HL-60/S4 (cell line): ENCODE measurements around the gene FAM171A1.
"Not testable (repeated sequence)": the region's sequence is repeated elsewhere in the genome, so short reads cannot be mapped to it uniquely, and the experiment has no call there.

Source experiments
- in situ Hi-C: fragments of 300-500 bp; cut with MboI; formaldehyde crosslinking; loops from 2 replicates; pipeline ENCODE4 v1.14.3; 2022; ENCODE audit warnings: low sequenced_read_pairs

FAM171A1 gene

GRCh38 chr10:15370856-15371701, at the start of gene FAM171A1:
Gene FAM171A1 (minus strand): TSS chr10:15371289. CDS start chr10:15371052, 237 bp downstream.
- in situ Hi-C loops = no loop called here

GRCh38 chr10:15420858-15421257, 49.8 kb upstream of the FAM171A1 start:
- in situ Hi-C loops = no loop called here

- in situ Hi-C loops = no loop called here
These were observed 48.3 kb upstream of the FAM171A1 start for GRCh38 chr10:15419279-15419874.

DNA sequence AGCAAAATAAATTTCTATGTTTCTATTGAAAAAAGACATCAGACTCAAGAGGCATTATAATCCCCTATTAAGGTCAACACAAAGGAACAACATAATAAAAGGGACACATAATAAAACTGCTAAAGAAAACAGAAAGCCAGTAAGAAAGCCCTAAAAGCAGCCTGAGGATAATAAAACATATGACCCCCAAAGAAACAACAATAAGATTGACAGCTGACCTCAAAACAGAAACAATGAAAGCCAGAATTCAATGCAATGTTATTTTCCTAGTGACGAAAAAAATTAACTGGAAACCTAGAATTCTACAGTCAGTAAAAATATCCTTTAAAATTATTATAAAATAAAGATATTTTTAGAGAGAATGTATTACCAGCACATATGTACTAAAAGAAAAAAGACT, 44.9 kb upstream of the FAM171A1 start:
- in situ Hi-C loops = no loop called here

- in situ Hi-C loops = no loop called here
These were observed 39.9 kb upstream of the FAM171A1 start for GRCh38 chr10:15411010-15411409.

DNA sequence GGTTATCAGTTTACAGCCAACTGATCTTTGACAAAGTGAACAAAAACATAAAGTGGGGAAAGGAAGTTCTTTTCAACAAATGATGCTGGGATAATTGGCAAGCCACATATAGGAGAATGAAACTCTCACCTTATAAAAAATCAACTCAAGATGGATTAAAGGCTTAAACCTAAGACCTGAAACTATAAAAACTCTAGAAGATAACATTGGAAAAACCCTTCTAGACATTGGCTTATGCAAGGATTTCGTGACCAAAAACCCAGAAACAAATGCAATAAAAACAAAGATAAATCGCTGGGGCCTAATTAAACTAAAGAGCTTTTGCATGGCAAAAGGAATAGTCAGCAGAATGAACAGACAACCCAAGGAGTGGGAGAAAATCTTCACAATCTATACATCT, 38.3 kb upstream of the FAM171A1 start:
- in situ Hi-C loops = not testable (repeated sequence)

- in situ Hi-C loops = no loop called here
These were observed 37.5 kb upstream of the FAM171A1 start for GRCh38 chr10:15408557-15408956.

- in situ Hi-C loops = no loop called here
These were observed 34.2 kb upstream of the FAM171A1 start for GRCh38 chr10:15405319-15405718.

- in situ Hi-C loops = no loop called here
These were observed 30.3 kb upstream of the FAM171A1 start for GRCh38 chr10:15401382-15401781.

DNA sequence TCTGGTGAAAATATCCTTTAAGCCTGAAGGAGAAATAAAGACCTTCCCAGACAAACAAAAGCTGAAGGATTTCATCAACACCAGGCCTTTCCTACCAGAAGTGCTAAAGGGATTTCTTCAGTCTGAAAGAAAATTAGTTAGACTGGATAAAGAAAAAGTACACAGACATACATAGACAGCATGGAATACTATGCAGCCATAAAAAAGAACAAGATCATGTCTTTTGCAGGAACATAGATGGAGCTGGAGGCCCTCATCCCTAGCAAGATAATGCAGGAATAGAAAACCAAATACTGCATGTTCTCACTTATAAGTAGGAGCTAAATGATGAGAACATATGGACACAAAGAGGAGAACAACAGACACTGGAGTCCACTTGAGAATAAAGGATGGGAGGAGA, 29.4 kb upstream of the FAM171A1 start:
- in situ Hi-C loops = not testable (repeated sequence)

- in situ Hi-C loops = no loop called here
These were observed 28.1 kb upstream of the FAM171A1 start for GRCh38 chr10:15399060-15399661.

GRCh38 chr10:15395935-15396334, 24.8 kb upstream of the FAM171A1 start:
- in situ Hi-C loops = no loop called here

DNA sequence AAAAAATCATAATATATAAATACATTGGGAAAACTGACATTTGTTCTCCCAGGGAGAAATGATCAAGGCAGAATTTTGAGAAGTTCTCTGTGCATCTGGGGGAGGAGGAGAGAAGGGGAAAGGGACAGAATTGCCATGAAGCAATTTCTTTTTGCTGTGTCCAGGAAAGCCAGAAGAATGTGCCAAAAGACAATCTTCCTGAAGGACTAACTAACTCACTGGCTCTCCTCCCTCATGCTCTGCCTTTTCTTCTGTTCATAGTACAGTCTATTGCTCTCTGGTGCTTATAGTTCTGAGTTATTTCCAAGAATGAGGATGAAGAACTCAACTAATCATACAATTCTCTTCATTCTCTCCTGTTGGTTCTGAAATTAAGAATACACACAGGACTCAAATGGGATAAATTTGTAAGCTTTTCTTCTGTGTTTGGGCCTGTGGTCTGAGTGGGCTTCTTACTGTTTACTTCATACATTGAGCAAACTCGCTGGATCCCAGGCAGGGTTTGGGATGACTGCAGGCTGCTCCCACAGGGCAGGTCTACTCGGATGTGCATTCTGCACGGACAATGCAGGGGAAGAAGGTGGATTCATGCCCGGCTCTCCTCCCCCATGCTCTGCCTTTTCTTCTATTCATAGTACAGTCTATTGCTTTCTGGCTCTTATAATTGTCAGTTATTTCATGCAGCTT, 22.2 kb upstream of the FAM171A1 start:
- in situ Hi-C loops = no loop called here

- in situ Hi-C loops = no loop called here
These were observed 20.4 kb upstream of the FAM171A1 start for GRCh38 chr10:15391491-15391890.

- in situ Hi-C loops = not testable (repeated sequence)
These were observed 17.1 kb upstream of the FAM171A1 start for GRCh38 chr10:15388172-15388571.

GRCh38 chr10:15387021-15387420, 15.9 kb upstream of the FAM171A1 start:
- in situ Hi-C loops = no loop called here

GRCh38 chr10:15385552-15386455, 14.7 kb upstream of the FAM171A1 start:
- in situ Hi-C loops = no loop called here

DNA sequence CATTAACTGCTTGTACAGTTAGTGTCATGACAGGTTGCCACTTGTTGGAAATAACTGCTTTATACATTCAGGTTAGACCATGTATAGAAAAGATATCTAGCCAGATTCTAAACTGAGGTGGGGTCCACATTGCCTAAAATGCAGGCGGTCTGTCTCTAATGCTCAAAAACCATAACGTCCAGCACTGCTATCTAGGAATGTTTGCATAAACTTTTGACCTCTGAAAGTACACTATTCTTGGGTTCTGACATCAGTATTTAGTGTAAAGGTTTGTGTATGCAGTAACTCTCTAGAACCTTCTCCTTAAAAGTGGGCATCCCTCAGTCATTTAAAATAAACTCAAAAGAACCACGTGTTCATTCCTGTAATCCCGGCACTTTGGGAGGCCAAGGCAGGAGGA, 10.3 kb upstream of the FAM171A1 start:
- in situ Hi-C loops = no loop called here

GRCh38 chr10:15379078-15379477, 8.0 kb upstream of the FAM171A1 start:
- in situ Hi-C loops = no loop called here

- in situ Hi-C loops = no loop called here
These were observed 7.5 kb upstream of the FAM171A1 start for GRCh38 chr10:15378569-15378968.
